Prostate gland (tissue), 2 donors: ENCODE results near the gene FBXO41. TPM values are rescaled to one million over a fixed set of nuclear protein-coding genes. Genes with fewer than 3 reads are reported as not detected.
A peak's percentile ranks its signal among the peaks of the same experiment; 100 is the strongest.

ENCODE experiments used
- DNase-seq: peaks from one replicate; pipeline ENCODE4 v3.0.0-alpha.2; 2019; ENCODE audit warnings: low spot score
- H3K27ac ChIP-seq, 2 donors: fragments of 200-600 bp; sonication (generic); 2 replicates each; pipeline ENCODE4 v1.5.1; 2017 to 2019
- H3K27me3 ChIP-seq: fragments of 200-600 bp; sonication (generic); replicated peaks from 2 replicates; pipeline ENCODE4 v1.5.1; 2019; ENCODE audit not compliant: insufficient read depth
- H3K36me3 ChIP-seq, 2 donors: fragments of 200-600 bp; sonication (generic); 1 replicate in 1 of 2; 2 replicates in 1 of 2; pipeline versions ENCODE4 v1.5.1 to v1.8.1; 2017 to 2019
- H3K4me1 ChIP-seq: fragments of 200-600 bp; sonication (generic); replicated peaks from 2 replicates; pipeline ENCODE4 v1.5.1; 2019
- H3K4me3 ChIP-seq, 2 donors: fragments of 200-600 bp; sonication (generic); 2 replicates each; pipeline ENCODE4 v1.5.1; 2017 to 2019
- H3K9me3 ChIP-seq: fragments of 200-600 bp; sonication (generic); 2 replicates; pipeline ENCODE4 v1.5.1; 2017
- CTCF ChIP-seq, 4 experiments: fragments of 200-600 bp in 2 of 4; fragments of 450-650 bp in 2 of 4; sonication (generic) in 2 of 4; IDR thresholded peaks; 1 replicate in 3 of 4; 2 replicates in 1 of 4; pipeline ENCODE4 v1.5.1; 2016 to 2019; ENCODE audit warnings: antibody characterized with exemption in 4 of 4, mild to moderate bottlenecking in 2 of 4, moderate library complexity in 2 of 4
- POLR2A ChIP-seq: fragments of 450-650 bp; IDR thresholded peaks from one replicate; pipeline ENCODE4 v1.6.1; 2016; ENCODE audit warnings: antibody characterized with exemption, mild to moderate bottlenecking
- POLR2AphosphoS5 ChIP-seq: sonication (generic); formaldehyde crosslinking; IDR thresholded peaks from one replicate; pipeline ENCODE4 v1.6.1; 2017; ENCODE audit warnings: antibody characterized with exemption
- WGBS: methylation state at CpG from one replicate; pipeline ENCODE4 v1.1.5; 2018; 5-methylcytosine and 5-hydroxymethylcytosine counted together
- intact Hi-C: fragments of 100-400 bp; cut with DNase I; formaldehyde crosslinking; loops from one replicate; pipeline ENCODE4 v1.14.2; 2022
- total RNA-seq, 2 donors: library from RNA; depleted of rRNA; stranded (reverse); fragments of >200 nt; gene quantifications; one replicate each; pipeline ENCODE4 v1.1.0, GENCODE V29; 2016

Gene FBXO41
- total RNA-seq, 2 donors from 2014 or later, result 4.2 to 7.4 TPM

GRCh38 chr2:73244580-73244979 is 39.7 kb downstream of the FBXO41 start:
- no peak for DNase-seq
- TF ChIP-seq POLR2AphosphoS5, result no peak
- no peak for TF ChIP-seq POLR2A
- TF ChIP-seq CTCF (IDR thresholded peaks at IDR 0.05), result no peak
- Histone ChIP-seq H3K36me3 (peaks cover 10 to 30% of the 10 kb centered on the region in 2 donors), H3K27me3 (no peaks in the 10 kb centered on the region), H3K4me3 (no peak overlapping the region), H3K4me1 (no peaks in the 10 kb centered on the region), H3K9me3 (no peaks in the 10 kb centered on the region), H3K27ac (no peak overlapping the region)
- intact Hi-C loops, result no loop called here
- WGBS, result 78% methylated on average over 3 of the region's 3 CpGs

- H3K36me3 ChIP-seq, result peaks cover 7 to 28% of the 10 kb centered on the region in 2 donors
- H3K27me3 ChIP-seq, result no peaks in the 10 kb centered on the region
- 29% methylated on average over 5 of the region's 5 CpGs for WGBS
- intact Hi-C loops, result no loop called here
- peak; percentile 52 for DNase-seq
- TF ChIP-seq POLR2A, result no peak
- TF ChIP-seq POLR2AphosphoS5, result peak; percentile 46
- no peak overlapping the region for H3K27ac ChIP-seq
- H3K4me3 ChIP-seq, result no peak overlapping the region
- H3K4me1 ChIP-seq, result no peaks in the 10 kb centered on the region
- H3K9me3 ChIP-seq, result no peaks in the 10 kb centered on the region
These were observed 40.3 kb downstream of the FBXO41 start for GRCh38 chr2:73243884-73244570.

- H3K4me1 ChIP-seq, result peaks cover 6% of the 10 kb centered on the region
- DNase-seq, result no peak
- peaks cover 0 to 7% of the 10 kb centered on the region in 2 donors for H3K36me3 ChIP-seq
- intact Hi-C loops, result no loop called here
- H3K27me3 ChIP-seq, result no peaks in the 10 kb centered on the region
- H3K4me3 ChIP-seq, result no peak overlapping the region
- no peaks in the 10 kb centered on the region for H3K9me3 ChIP-seq
- no peak for TF ChIP-seq POLR2A
- no peak for TF ChIP-seq POLR2AphosphoS5
- no peak for TF ChIP-seq CTCF (IDR thresholded peaks at IDR 0.05)
- H3K27ac ChIP-seq, result no peak overlapping the region
- WGBS, result 48% methylated on average over 3 of the region's 3 CpGs
These were observed 44.5 kb downstream of the FBXO41 start for GRCh38 chr2:73239776-73240175.

- Histone ChIP-seq H3K9me3 (no peaks in the 10 kb centered on the region), H3K36me3 (no peaks in the 10 kb centered on the region), H3K27me3 (no peaks in the 10 kb centered on the region), H3K27ac (no peak overlapping the region), H3K4me3 (no peak overlapping the region), H3K4me1 (peaks cover 6% of the 10 kb centered on the region)
- intact Hi-C loops, result no loop called here
- TF ChIP-seq POLR2AphosphoS5, result no peak
- TF ChIP-seq CTCF (IDR thresholded peaks at IDR 0.05), result no peak
- TF ChIP-seq POLR2A, result no peak
- 82% methylated on average over 1 of the region's 1 CpG for WGBS
- DNase-seq, result no peak
These were observed 45.3 kb downstream of the FBXO41 start for GRCh38 chr2:73238976-73239375.

- no peak for DNase-seq
- Histone ChIP-seq H3K9me3 (no peaks in the 10 kb centered on the region), H3K27me3 (no peaks in the 10 kb centered on the region), H3K36me3 (no peaks in the 10 kb centered on the region), H3K4me1 (peaks cover 6% of the 10 kb centered on the region), H3K27ac (no peak overlapping the region), H3K4me3 (no peak overlapping the region)
- intact Hi-C loops, result no loop called here
- 72% methylated on average over 3 of the region's 3 CpGs for WGBS
- TF ChIP-seq POLR2AphosphoS5 (no peak), CTCF (IDR thresholded peaks at IDR 0.05) (no peak), POLR2A (no peak)
These were observed 46.1 kb downstream of the FBXO41 start for GRCh38 chr2:73238149-73238548.
